Mesendoderm (in vitro differentiated cells): ENCODE measurements around the gene NEDD1. TPM values are rescaled to one million over a fixed set of nuclear protein-coding genes. Genes with fewer than 3 reads are reported as not detected.

Experiments used
- DNase-seq: peaks from one replicate; pipeline ENCODE4 v3.0.0; 2013
- H2AK5ac ChIP-seq: 2 replicates; pipeline ENCODE4 v1.6.1; 2013; ENCODE audit warnings: low read length, inconsistent platforms
- H2BK120ac ChIP-seq: 2 replicates; pipeline ENCODE4 v1.6.1; 2013; ENCODE audit warnings: low read depth, mild to moderate bottlenecking, low read length, moderate library complexity, mixed read lengths
- H2BK15ac ChIP-seq: replicated peaks from 2 replicates; pipeline ENCODE4 v1.6.1; 2013; ENCODE audit warnings: low read depth, mild to moderate bottlenecking, moderate library complexity
- H2BK5ac ChIP-seq: 2 replicates; pipeline ENCODE4 v1.6.1; 2013; ENCODE audit warnings: low read length, inconsistent platforms
- H3K18ac ChIP-seq: 2 replicates; pipeline ENCODE4 v1.6.1; 2013; ENCODE audit warnings: mild to moderate bottlenecking, low read length, mixed read lengths
- H3K23ac ChIP-seq: one replicate; pipeline ENCODE4 v1.6.1; 2013; ENCODE audit warnings: low read length
- H3K27ac ChIP-seq: 2 replicates; pipeline ENCODE4 v1.5.1; 2013; ENCODE audit warnings: low read depth, mild to moderate bottlenecking, inconsistent platforms, low read length, moderate library complexity
- H3K27me3 ChIP-seq: 2 replicates; pipeline ENCODE4 v1.6.1; 2013; ENCODE audit warnings: low read length, control low read depth, mild to moderate bottlenecking, inconsistent platforms; ENCODE audit not compliant: insufficient read depth, poor library complexity
- H3K36me3 ChIP-seq: 2 replicates; pipeline ENCODE4 v1.6.1; 2013; ENCODE audit warnings: low read length, inconsistent platforms; ENCODE audit not compliant: control insufficient read depth, insufficient read depth
- H3K4ac ChIP-seq: one replicate; pipeline ENCODE4 v1.6.1; 2013; ENCODE audit warnings: low read depth, mild to moderate bottlenecking, low read length, moderate library complexity
- H3K4me1 ChIP-seq: 2 replicates; pipeline ENCODE4 v1.6.1; 2013; ENCODE audit warnings: low read depth, low read length, inconsistent platforms; ENCODE audit not compliant: control insufficient read depth
- H3K4me2 ChIP-seq: 2 replicates; pipeline ENCODE4 v1.6.1; 2013; ENCODE audit warnings: low read length
- H3K4me3 ChIP-seq: 2 replicates; pipeline ENCODE4 v1.5.1; 2013; ENCODE audit warnings: mild to moderate bottlenecking, low read length
- H3K56ac ChIP-seq: one replicate; pipeline ENCODE4 v1.6.1; 2013; ENCODE audit warnings: low read length
- H3K79me1 ChIP-seq: 2 replicates; pipeline ENCODE4 v1.6.1; 2013; ENCODE audit warnings: low read length, inconsistent platforms
- H3K79me2 ChIP-seq: 2 replicates; pipeline ENCODE4 v1.6.1; 2013; ENCODE audit warnings: mild to moderate bottlenecking, low read length; ENCODE audit not compliant: control insufficient read depth, insufficient read depth
- H3K9ac ChIP-seq: 2 replicates; pipeline ENCODE4 v1.6.1; 2013; ENCODE audit warnings: low read length, inconsistent platforms
- H4K5ac ChIP-seq: one replicate; pipeline ENCODE4 v1.6.1; 2013; ENCODE audit warnings: low read length
- H4K8ac ChIP-seq: one replicate; pipeline ENCODE4 v1.6.1; 2013; ENCODE audit warnings: low read depth, mild to moderate bottlenecking, control low read depth, low read length, moderate library complexity
- WGBS: extraction: QIAGEN DNeasy Blood & Tissue Kit; methylation state at CpG from one replicate; pipeline ENCODE4 v1.1.7; 2013; ENCODE audit warnings: low lambda C conversion rate, missing lambda C conversion rate; ENCODE audit not compliant: insufficient coverage; ENCODE audit errors: extremely low coverage; 5-methylcytosine and 5-hydroxymethylcytosine counted together
- small RNA-seq: library from polyadenylated mRNA; stranded (forward); fragments of <200 nt; extraction: miRNeasy Mini kit (QIAGEN cat#:217004); gene quantifications from one replicate; pipeline ENCODE3, GENCODE V24; 2013; ENCODE audit not compliant: insufficient read depth

The NEDD1 gene

GRCh38 chr12:96995861-96996260, 88.8 kb downstream of the NEDD1 start:
- H3K9ac ChIP-seq, result no peak overlapping the region
- no peak overlapping the region for H2BK5ac ChIP-seq
- no peak overlapping the region for H3K4me2 ChIP-seq
- no peak overlapping the region for H3K27ac ChIP-seq
- no peak overlapping the region for H3K23ac ChIP-seq
- no peak overlapping the region for H3K18ac ChIP-seq
- no peaks in the 10 kb centered on the region for H3K36me3 ChIP-seq
- no peak overlapping the region for H3K4me3 ChIP-seq
- H3K27me3 ChIP-seq, result peaks cover 2% of the 10 kb centered on the region
- DNase-seq, result no peak
- no peak overlapping the region for H3K4ac ChIP-seq
- H2AK5ac ChIP-seq, result no peak overlapping the region
- H2BK15ac ChIP-seq, result no peak overlapping the region
- no peak overlapping the region for H4K8ac ChIP-seq
- no peak overlapping the region for H3K56ac ChIP-seq
- H3K4me1 ChIP-seq, result no peaks in the 10 kb centered on the region
- H3K79me1 ChIP-seq, result no peaks in the 10 kb centered on the region
- no peak overlapping the region for H4K5ac ChIP-seq
- H2BK120ac ChIP-seq, result no peak overlapping the region
- WGBS, result no CpG with 5 or more reads among the region's 6 CpGs
- H3K79me2 ChIP-seq, result no peaks in the 10 kb centered on the region

- WGBS, result no CpG with 5 or more reads among the region's 7 CpGs
- Histone ChIP-seq H3K4me3 (no peak overlapping the region), H3K27me3 (peaks cover 2% of the 10 kb centered on the region), H2BK5ac (no peak overlapping the region), H3K56ac (no peak overlapping the region), H2BK15ac (no peak overlapping the region), H3K9ac (no peak overlapping the region), H4K5ac (no peak overlapping the region), H2BK120ac (no peak overlapping the region), H3K79me1 (no peaks in the 10 kb centered on the region), H3K23ac (no peak overlapping the region), H3K18ac (no peak overlapping the region), H3K4ac (no peak overlapping the region), H3K36me3 (no peaks in the 10 kb centered on the region), H3K27ac (no peak overlapping the region), H2AK5ac (no peak overlapping the region), H3K4me2 (no peak overlapping the region), H3K4me1 (no peaks in the 10 kb centered on the region), H3K79me2 (no peaks in the 10 kb centered on the region), H4K8ac (no peak overlapping the region)
- no peak for DNase-seq
Observed at GRCh38 chr12:96997797-96998484, 90.9 kb downstream of the NEDD1 start.

- Histone ChIP-seq H3K4me1 (no peaks in the 10 kb centered on the region), H2BK120ac (no peak overlapping the region), H4K5ac (no peak overlapping the region), H3K27me3 (no peaks in the 10 kb centered on the region), H2BK5ac (no peak overlapping the region), H4K8ac (no peak overlapping the region), H3K79me1 (no peaks in the 10 kb centered on the region), H3K9ac (no peak overlapping the region), H3K23ac (no peak overlapping the region), H2AK5ac (no peak overlapping the region), H3K56ac (no peak overlapping the region), H3K4me3 (no peak overlapping the region), H3K4ac (no peak overlapping the region), H2BK15ac (no peak overlapping the region), H3K79me2 (no peaks in the 10 kb centered on the region), H3K36me3 (no peaks in the 10 kb centered on the region), H3K27ac (no peak overlapping the region), H3K4me2 (no peak overlapping the region), H3K18ac (no peak overlapping the region)
- WGBS, result no CpG with 5 or more reads among the region's 8 CpGs
- no peak for DNase-seq
Observed at GRCh38 chr12:97003276-97003675, 96.2 kb downstream of the NEDD1 start.

Small RNAs within 50 kb of the gene (small RNA-seq; reads per million reads assigned to genes)
- gene RF00019, result not detected
